Measurements from ENCODE around the gene RAB1A.
A peak's percentile ranks its signal among the peaks of the same experiment; 100 is the strongest.

Gene RAB1A

GRCh38 chr2:65057391-65058052 lies 72.4 kb downstream of the RAB1A start:
- DNase-seq: peak; percentile 81

GRCh38 chr2:65057054-65057375 lies 72.9 kb downstream of the RAB1A start:
- no peak for DNase-seq

- peak; percentile 97 for DNase-seq
These were observed 73.5 kb downstream of the RAB1A start, which contains the start of gene CEP68 for GRCh38 chr2:65056215-65057053. CEP68 (plus strand) TSS chr2:65056416; CDS start chr2:65069445, 13,029 bp downstream.

GRCh38 chr2:65055422-65056214 lies 74.3 kb downstream of the RAB1A start:
- DNase-seq: no peak

- DNase-seq: no peak
These were observed 75.0 kb downstream of the RAB1A start for GRCh38 chr2:65054749-65055421.

GRCh38 chr2:65053199-65053598 lies 76.7 kb downstream of the RAB1A start:
- peak; percentile 54 for DNase-seq

- DNase-seq: no peak
These were observed 79.0 kb downstream of the RAB1A start for GRCh38 chr2:65050931-65051330.

GRCh38 chr2:65049010-65049639 lies 80.8 kb downstream of the RAB1A start:
- DNase-seq: no peak

- DNase-seq: no peak
These were observed 83.1 kb downstream of the RAB1A start for GRCh38 chr2:65046633-65047407.

GRCh38 chr2:65045651-65046050 lies 84.3 kb downstream of the RAB1A start:
- DNase-seq: no peak

GRCh38 chr2:65044097-65044735 lies 85.7 kb downstream of the RAB1A start:
- no peak for DNase-seq

- DNase-seq: no peak
These were observed 86.9 kb downstream of the RAB1A start for GRCh38 chr2:65043001-65043400.

GRCh38 chr2:65040400-65041261 lies 89.3 kb downstream of the RAB1A start:
- peak; percentile 80 for DNase-seq

- no peak for DNase-seq
These were observed 90.3 kb downstream of the RAB1A start for GRCh38 chr2:65039640-65040039.

GRCh38 chr2:65037178-65037577 lies 92.7 kb downstream of the RAB1A start:
- DNase-seq: no peak

Measured in CD4-positive, alpha-beta T cell treated with Interleukin-21 for 1 hour (primary cell).